D721Med (cell line): Measurements from ENCODE around the gene CX3CR1.

Source experiments
- DNase-seq: peaks from one replicate; pipeline ENCODE4 v3.0.0; 2011; ENCODE audit warnings: low spot score; ENCODE audit not compliant: insufficient read length
- FAIRE-seq: peaks from 2 replicates; lab custom pipeline; 2011; peaks lifted over from hg19 to GRCh38; lab: Jason Lieb, UNC
- CTCF ChIP-seq: IDR thresholded peaks from 2 replicates; pipeline ENCODE4 v1.5.1; 2012; ENCODE audit warnings: mild to moderate bottlenecking, control low read depth; ENCODE audit not compliant: insufficient read depth; ENCODE audit errors: missing control alignments

The CX3CR1 gene

GRCh38 chr3:39267631-39268548, 11.9 kb downstream of the CX3CR1 start:
- no peak for FAIRE-seq

GRCh38 chr3:39264053-39264452, 15.8 kb downstream of the CX3CR1 start:
- DNase-seq (no peak), FAIRE-seq (no peak)
- TF ChIP-seq CTCF, result no peak

More at GRCh38 chr3:39267631-39268548, 11.9 kb downstream of the CX3CR1 start:
- no peak for DNase-seq
- TF ChIP-seq CTCF, result no peak

- no peak for TF ChIP-seq CTCF
- no peak for FAIRE-seq
- DNase-seq, result no peak
These were observed 16.3 kb downstream of the CX3CR1 start for GRCh38 chr3:39263576-39263975.

GRCh38 chr3:39262846-39263245, 17.0 kb downstream of the CX3CR1 start:
- FAIRE-seq (no peak), DNase-seq (no peak)
- no peak for TF ChIP-seq CTCF

- no peak for TF ChIP-seq CTCF
- FAIRE-seq (no peak), DNase-seq (no peak)
These were observed 18.1 kb downstream of the CX3CR1 start for GRCh38 chr3:39261726-39262125.

- FAIRE-seq (no peak), DNase-seq (no peak)
- no peak for TF ChIP-seq CTCF
These were observed 18.9 kb downstream of the CX3CR1 start for GRCh38 chr3:39260957-39261356.

GRCh38 chr3:39260318-39260717, 19.5 kb downstream of the CX3CR1 start:
- FAIRE-seq (no peak), DNase-seq (no peak)
- TF ChIP-seq CTCF, result no peak
